HuH-7.5 (cell line): ENCODE data around the gene SLC2A8.

Experiments used
- DNase-seq: peaks from one replicate; pipeline ENCODE4 v3.0.0; 2011; ENCODE audit warnings: low spot score

SLC2A8 gene

GRCh38 chr9:127396808-127397645, at the start of gene SLC2A8:
Gene SLC2A8, plus strand, starts transcription at chr9:127397169. Its CDS starts 62 bp downstream, at chr9:127397231.
- peak; percentile 87 for DNase-seq

GRCh38 chr9:127347831-127348776, 48.9 kb upstream of the SLC2A8 start:
- peak; percentile 47 for DNase-seq

GRCh38 chr9:127349483-127350113, 47.4 kb upstream of the SLC2A8 start:
- no peak for DNase-seq

GRCh38 chr9:127351182-127352166, 45.5 kb upstream of the SLC2A8 start:
- DNase-seq: no peak

GRCh38 chr9:127353882-127354281, 43.1 kb upstream of the SLC2A8 start:
- no peak for DNase-seq

GRCh38 chr9:127356906-127357305, 40.1 kb upstream of the SLC2A8 start:
- no peak for DNase-seq

GRCh38 chr9:127358023-127358535, 38.9 kb upstream of the SLC2A8 start:
- no peak for DNase-seq

GRCh38 chr9:127358770-127359169, 38.2 kb upstream of the SLC2A8 start:
- DNase-seq: no peak

- DNase-seq: no peak
These were observed 36.7 kb upstream of the SLC2A8 start for GRCh38 chr9:127360250-127360649.

GRCh38 chr9:127360829-127361228, 36.1 kb upstream of the SLC2A8 start:
- peak; percentile 34 for DNase-seq

GRCh38 chr9:127361561-127361960, 35.4 kb upstream of the SLC2A8 start:
- DNase-seq: no peak

GRCh38 chr9:127362829-127363228, 34.1 kb upstream of the SLC2A8 start:
- DNase-seq: no peak

- DNase-seq: no peak
These were observed 31.5 kb upstream of the SLC2A8 start for GRCh38 chr9:127365461-127365860.

- DNase-seq: no peak
These were observed 30.4 kb upstream of the SLC2A8 start for GRCh38 chr9:127366594-127366993.

- DNase-seq: no peak
These were observed 28.0 kb upstream of the SLC2A8 start for GRCh38 chr9:127368852-127369402.

- no peak for DNase-seq
These were observed 27.5 kb upstream of the SLC2A8 start for GRCh38 chr9:127369428-127369827.

GRCh38 chr9:127370147-127370579, 26.8 kb upstream of the SLC2A8 start:
- DNase-seq: no peak

GRCh38 chr9:127370672-127371648, 26.0 kb upstream of the SLC2A8 start:
- DNase-seq: no peak

- DNase-seq: no peak
These were observed 16.5 kb upstream of the SLC2A8 start for GRCh38 chr9:127380479-127380878.
